Glomerular endothelial cell (primary cell): ENCODE data around the gene PLEKHM3. TPM values are rescaled to one million over a fixed set of nuclear protein-coding genes. Genes with fewer than 3 reads are reported as not detected.

Source experiments
- DNase-seq: peaks from one replicate; pipeline ENCODE4 v3.0.0-alpha.2; 2011; ENCODE audit warnings: low read depth, low spot score; ENCODE audit errors: extremely low read depth
- total RNA-seq: library from RNA; depleted of rRNA; stranded (reverse); fragments of >200 nt; gene quantifications from 2 replicates; pipeline ENCODE4 v1.2.3, GENCODE V29; 2015

Gene PLEKHM3, protein sequence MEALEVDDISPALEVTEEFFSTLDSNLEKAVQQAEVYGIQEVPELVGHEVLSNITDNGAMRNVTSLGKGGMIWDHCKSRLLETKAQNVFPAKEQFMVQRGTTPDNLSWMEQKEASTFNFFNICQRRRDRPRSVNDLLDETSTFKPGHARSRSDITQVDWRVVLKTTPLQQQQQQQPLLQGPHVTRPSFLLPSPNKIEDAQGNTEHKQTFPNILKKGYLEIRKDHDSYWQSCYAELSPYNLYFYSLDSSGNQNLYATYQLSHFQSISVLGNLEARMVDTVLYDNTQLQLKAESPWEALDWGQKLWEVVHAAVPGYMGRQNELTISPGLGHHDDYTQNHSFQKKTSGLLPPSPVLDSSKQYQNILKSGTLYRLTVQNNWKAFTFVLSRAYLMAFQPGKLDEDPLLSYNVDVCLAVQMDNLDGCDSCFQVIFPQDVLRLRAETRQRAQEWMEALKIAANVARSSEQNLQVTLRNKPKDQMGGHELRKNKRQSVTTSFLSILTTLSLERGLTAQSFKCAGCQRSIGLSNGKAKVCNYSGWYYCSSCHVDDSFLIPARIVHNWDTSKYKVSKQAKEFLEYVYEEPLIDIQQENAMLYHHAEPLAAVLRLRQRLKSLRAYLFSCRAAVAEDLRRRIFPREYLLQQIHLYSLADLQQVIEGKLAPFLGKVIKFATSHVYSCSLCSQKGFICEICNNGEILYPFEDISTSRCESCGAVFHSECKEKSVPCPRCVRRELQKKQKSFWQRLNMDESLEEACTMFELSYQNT
- 4.1 and 7.8 TPM in 2 replicates for total RNA-seq

DNA sequence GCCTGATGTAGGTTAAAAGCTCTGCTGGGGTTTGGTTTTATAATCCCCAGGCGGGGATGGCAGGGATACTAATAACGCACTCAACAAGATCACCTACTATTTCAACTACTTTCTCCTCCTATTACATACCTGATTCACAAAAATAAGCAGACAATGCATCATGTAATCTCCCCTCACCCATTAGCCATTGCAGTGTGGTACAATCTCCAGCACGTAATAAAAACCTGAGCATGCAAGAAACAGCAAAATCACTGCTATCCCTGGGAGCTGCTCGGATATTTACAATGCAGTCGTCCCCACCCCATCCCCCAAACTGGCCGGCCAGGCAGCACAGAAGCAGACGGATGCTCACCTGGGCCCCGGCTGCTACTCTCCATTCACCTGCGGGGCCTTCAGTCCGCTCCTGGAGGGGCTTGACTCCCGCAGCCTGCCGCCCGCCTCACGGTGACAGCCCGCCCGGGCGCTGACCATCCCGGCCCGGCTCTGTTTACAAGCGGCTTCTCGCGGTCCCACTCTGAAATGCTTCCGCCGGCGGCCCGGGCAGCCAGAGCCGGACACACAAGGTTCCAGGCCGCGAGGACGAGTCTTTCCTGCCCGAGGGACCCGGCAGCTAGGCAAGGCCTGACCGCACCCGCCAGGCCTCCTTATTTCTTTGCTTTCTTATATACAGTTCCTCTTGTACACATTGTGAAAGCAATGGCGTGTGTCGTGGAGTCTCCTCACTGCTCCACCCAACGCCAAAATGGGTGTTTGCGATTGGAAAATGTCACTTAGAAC lies at the start of gene PLEKHM3:
Gene PLEKHM3, minus strand, starts transcription at position 491 of the 777 bp plus-strand sequence. CDS start 23,888 bp downstream, outside the sequence.
- DNase-seq: peak; percentile 36

DNA sequence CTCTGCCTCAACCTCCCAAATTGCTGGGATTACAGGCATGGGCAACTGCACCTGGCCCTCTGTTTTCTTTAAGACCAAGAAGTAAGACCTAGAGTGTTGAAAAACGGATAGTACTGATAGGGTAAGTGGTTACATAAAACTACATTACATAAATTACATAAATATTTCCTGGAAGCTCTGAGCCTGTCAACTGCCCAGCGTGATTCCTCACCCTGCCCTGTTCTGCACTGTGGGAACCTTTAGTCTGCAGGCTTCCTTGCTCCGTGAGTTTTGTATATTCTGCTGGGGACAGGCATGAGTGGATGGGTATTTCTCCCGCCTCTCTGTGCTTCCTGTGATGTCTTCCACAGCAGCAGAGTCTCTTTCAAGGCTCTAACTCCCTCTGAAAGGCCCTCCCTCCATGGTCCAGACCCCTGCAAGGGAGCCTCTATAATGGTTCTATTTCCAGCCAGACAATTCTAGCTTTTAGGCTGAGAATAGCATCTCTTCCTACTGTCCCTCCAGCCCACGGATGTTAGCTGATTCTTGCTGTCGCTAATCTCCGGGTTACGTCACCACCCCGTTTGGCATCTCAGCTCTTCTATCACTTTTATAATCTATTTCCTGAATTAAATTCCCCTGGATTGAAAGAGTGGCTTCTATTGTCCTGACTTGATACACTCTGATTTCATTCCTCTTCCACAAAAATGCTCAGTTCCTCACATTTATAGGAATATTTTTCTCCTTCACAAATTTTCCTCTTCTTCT lies 49.5 kb upstream of the PLEKHM3 start:
- DNase-seq: no peak

DNA sequence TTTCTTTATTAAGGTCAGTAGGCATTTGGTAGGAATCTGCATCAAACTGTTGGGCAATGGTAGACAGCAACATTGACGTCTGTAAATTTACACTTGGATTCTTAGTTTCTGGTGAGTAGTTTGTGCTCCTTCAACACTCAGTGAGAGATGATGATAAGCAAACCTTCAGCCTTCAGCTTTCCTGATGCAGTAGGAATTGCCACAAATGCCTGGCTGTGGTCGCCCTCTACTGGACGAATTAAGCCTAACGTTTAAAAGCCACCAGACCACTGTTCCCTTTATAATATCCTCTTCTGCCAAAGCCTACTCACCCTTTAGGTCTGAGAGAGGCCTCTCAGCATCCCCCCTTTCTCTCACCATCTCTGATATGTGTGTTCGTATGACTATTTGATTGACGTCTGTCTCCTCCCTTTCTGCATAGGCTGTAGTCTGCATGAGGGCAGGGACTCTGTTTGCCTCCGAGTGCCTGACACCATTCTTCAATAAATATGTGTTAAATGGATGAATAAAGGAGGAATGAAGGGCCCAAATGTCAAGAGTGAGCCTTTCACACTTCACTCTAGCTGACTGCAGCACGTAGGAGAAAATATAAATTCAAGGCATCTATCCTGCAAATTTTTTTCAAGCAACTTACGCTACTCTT lies 47.0 kb upstream of the PLEKHM3 start:
- peak; percentile 47 for DNase-seq

DNA sequence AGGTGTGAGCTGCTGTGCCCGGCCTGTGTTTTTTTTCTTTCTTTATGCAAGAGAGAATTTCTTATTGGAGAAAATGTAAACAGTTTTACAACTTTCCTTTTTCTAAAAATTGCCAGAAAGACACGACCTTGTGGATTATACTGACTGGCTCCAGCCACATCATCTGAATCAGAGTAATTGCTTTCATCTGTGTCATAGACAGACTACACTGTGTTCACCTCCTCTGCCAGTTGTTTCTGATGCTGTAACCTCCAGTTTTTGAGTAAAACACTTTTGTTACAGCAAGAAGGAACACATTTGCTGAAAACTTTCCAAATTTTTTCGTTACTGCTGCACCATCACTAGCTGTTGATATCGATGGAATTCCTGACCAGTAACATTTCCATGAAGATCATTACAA lies 43.9 kb upstream of the PLEKHM3 start:
- DNase-seq: no peak

DNA sequence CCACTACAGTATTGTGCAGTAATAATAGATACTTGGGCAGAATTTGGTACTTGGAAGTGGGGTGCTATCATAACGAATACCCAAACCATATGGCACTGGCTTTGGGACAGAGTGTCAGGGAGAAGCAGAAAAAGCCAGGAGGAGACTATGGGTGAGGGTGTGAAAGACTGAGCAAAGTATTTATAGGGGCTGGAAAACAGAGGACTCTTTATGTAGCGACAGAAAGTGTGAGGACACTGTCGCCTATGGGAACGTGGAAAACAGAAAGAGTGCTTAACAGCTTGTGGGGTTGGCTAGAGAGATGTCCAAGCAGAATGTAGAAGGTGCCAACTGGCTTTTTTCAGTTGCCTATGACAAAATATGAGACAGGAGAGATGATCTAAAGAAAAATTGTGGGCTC lies 40.7 kb upstream of the PLEKHM3 start:
- DNase-seq: no peak

DNA sequence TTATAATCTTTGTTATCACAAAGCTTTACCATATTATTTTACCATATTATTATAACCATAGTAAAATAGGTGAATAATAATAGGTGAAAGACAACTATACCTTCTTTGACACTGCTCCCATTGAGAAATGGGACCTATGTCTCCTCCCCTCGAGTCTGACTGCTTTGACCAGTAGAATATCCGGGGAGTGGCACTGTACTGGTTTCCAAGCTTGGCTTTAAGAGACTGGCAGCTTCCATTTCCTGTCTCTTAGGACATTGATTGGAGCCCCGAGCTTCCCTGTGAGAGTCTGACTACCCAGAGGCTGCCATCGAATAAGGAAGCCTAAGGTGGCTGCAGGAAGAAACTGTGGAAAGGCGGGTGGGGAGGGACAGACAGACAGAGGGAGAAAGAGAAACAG lies 40.1 kb upstream of the PLEKHM3 start:
- no peak for DNase-seq

DNA sequence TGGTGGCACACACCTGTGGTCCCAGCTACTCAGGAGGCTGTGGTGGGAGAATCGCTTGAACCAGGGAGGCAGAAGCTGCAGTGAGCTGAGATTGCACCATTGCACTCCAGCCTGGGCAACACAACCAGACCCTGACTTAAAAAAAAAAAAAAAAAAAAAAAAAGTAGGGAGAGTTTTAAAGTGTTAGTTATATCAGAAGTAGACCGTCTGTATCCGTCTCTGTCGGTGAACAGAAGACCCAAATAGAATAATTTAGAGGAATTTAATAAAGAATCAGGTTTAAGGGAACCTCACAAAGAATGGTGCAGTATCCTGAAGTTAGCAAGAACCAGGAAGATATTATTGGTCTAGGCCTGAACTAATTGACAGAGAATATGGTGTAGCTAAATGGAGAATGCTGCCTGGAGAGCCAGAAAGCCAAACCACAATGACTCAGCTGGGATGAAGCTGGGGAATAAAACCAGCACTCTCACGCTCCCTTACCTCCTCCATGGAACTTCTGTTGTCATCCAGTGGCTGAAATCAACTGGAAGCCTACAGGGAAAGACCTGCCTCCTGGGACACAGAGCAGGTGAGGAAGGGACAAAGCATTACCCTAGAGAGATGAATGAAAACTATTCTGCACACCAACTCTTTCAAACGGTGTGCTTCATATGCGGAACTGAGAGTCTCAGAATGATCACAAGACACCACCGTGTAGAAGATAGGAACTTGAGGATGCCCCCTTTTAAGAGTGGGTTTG lies 39.1 kb upstream of the PLEKHM3 start:
- DNase-seq: no peak

DNA sequence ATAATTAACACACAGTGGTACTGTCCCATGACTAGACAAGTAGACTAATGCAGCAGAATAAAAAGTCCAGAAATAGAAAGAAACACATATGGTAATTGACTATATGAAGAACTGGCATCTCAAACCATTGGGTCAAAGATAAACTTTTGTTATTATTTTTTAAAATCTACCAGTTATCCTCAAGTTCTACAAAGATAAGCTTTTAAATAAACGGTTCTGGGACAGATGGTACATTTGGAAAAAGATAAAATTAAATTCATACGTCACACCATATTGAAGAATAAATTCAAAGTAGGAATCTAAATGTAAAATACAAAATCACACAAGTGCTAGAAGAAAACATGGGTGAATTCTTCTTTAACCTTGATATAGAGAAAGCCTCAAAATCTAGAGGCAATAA lies 37.6 kb upstream of the PLEKHM3 start:
- no peak for DNase-seq

DNA sequence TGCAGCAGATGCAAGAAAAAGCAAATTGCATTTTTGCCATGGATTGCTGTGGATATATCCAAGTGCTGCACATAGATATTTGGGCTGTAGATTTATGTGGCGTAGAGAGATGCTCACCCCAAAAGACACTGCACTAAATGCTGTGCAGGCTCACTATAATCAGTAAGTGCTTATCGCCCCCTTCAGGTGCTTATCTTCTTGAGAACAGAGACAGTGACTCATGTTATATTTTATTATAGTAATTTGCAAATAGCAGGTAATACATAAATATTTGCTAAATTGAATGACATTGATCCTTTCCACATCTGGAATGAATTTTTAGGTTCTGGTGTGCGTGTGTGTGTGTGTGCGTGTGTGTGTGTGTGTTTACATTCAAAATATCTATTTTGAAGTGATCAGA lies 36.8 kb upstream of the PLEKHM3 start:
- no peak for DNase-seq

DNA sequence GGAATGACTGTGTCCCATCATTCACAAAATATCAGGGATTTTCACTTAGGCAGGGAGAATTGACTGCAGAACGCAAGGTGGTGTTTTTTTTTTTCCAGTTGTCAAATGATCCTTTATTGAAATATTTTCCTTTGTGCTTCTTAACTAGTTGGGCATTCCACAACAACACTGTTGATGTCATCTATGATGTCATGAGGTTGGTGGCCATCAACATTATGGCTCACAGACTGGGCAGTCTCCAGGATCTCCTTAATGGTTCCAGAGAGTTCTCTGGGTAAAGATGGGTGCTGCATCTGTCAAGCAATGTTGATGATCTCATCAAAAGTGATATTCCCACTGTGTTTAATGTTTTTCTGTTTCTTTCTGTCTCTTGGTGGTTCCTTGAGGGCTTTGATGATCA lies 31.8 kb upstream of the PLEKHM3 start:
- no peak for DNase-seq

DNA sequence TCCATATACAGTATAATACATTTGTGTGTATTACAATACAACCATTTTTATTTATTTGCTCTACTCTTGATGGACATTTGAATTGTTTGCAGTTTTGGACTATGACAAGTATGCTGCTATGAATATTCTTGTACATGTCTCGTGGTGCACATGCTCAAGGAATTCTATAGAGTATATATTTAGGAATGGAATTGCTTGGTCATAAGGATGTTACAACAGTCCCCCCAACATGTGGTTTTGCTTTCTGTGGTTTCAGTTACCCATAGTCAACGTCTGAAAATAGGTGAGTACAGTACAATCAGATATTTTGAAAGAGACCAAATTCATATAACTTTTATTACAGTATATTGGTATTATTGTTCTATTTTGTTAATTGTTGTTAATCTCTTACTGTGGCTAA lies 24.1 kb upstream of the PLEKHM3 start:
- DNase-seq: no peak

DNA sequence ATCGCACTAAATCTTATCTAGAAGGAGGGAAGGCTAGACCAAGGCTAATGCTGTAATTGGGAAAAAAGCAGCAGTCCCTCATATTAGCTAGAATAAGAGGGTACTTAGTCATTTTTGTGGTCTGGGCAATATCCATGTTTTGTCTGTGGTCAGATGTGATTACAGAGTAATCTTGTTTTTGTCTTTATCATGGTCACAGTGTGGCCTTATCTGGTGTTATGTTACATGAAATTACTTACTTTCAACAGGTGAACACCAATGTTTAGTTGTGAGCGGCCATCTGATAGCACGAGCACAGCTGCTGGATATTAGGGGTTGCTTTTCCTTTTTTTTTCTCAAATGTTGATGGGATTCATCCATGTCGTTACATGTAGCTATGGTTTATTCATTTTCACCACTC lies 23.7 kb upstream of the PLEKHM3 start:
- DNase-seq: no peak

DNA sequence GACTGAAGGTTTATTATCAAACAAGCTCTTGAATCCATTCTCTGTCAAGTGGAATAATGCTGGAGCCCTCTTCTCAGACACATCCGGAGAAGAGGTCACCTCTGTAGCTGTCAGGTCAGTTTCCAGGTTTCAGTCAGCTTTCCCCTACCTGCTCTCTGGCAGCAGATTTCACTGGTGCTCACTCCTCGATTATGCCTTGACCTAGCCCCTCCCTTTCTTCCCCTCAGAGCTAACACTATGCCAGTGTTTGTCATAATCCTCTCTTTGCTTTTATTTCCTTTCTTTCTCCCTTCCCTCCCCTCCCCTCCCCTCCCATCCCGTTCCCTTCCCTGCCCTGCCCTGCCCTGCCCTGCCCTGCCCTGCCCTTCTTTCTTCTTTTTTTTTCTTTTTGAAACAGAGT lies 22.5 kb upstream of the PLEKHM3 start:
- no peak for DNase-seq

DNA sequence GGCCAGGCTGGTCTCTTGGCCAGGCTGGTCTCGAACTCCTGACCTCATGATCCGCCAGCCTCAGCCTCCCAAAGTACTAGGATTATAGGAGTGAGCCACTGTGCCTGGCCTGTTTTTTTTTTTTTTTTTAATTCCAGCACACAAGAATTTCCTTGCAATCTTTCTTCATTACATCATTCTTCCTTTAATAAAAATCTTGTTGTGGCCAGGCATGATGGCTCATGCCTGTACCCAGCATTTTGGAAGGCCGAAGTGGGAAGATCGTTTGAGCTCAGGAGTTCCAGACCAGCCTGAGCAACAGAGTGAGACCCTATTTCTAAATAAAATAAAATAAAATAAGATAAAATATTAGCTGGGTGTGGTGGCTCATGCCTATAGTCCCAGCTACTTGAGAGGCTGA lies 21.4 kb upstream of the PLEKHM3 start:
- no peak for DNase-seq

DNA sequence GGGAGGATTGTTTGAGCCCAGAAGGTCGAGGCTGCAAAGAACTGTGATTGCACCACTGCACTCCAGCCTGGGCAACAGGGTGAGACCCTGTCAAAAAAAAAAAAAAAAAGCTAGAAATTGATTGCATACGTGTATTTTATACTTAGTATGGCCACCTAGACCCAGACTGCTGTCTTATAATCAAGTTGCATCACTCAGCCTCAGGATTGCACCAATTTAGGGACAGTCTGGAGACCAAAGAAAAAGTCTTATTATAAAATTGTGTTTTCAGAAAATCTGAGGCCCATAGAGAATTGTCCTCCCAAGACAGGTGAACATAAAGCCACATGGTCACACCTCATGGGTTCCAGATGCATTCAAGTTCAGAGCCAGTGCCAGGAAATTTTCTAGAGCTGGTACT lies 17.1 kb upstream of the PLEKHM3 start:
- no peak for DNase-seq

DNA sequence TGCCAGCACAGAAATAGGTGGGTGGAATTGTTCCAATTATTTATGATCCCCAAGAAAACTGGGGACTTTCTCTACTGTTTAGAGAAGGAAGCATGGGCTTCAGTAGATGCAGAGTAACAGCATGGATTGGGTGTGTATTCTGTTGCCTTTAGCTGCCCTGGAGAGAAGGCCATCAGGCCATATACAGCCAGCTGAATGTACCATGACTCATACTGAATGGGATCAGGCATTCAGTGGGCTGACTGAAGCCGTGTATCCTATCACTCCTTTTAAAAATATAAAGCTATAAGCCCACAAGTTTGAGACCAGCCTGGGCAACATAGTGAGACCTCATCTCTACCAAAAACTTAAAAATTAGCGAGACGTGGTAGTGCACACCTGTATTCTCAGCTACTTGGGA lies 16.7 kb upstream of the PLEKHM3 start:
- DNase-seq: no peak

DNA sequence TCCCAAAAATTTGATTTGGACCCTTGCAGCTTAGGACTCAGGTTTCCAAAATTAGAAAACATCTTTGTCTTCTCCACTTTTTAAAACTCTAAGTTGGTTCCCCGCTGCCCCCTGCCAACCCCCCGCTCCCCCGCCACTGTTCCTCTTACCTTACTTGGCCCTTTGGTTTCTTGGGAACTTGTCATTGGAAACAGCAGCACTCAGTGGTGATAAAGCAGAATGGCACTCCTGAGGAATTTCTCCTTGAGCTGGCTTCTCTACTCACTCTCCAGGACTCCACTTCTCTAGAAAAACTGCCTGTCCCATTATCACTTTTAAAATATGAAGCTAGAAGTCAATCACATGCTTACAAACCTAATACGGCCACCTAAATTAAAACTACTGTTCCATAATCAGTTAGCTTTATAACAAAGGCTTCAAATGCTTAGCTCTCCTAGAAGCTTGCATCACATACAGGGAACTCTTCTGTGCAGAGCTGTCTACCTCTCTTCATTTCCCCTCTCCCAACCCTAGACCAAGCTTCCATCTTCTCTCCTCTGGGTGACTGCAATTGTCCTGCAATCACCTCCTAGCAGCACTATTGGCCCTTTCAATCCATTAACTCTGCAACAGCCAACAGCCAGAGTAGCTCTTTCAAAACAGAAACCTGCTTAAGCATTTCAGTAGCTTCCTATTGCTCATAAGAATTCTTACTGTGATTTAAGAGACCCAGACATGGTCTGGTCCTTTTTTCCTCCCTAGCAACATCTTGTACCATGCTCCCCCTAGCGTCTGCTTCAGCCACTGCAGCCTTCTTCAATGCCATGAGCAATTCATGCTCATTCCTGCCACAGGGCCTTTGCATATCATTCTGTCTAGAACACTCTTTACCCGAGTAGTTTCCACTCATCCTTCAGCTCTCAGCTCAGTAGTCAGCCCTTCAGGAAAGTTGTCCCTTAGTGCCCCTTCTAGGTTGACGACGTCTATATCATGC lies 15.2 kb upstream of the PLEKHM3 start:
- peak; percentile 50 for DNase-seq

DNA sequence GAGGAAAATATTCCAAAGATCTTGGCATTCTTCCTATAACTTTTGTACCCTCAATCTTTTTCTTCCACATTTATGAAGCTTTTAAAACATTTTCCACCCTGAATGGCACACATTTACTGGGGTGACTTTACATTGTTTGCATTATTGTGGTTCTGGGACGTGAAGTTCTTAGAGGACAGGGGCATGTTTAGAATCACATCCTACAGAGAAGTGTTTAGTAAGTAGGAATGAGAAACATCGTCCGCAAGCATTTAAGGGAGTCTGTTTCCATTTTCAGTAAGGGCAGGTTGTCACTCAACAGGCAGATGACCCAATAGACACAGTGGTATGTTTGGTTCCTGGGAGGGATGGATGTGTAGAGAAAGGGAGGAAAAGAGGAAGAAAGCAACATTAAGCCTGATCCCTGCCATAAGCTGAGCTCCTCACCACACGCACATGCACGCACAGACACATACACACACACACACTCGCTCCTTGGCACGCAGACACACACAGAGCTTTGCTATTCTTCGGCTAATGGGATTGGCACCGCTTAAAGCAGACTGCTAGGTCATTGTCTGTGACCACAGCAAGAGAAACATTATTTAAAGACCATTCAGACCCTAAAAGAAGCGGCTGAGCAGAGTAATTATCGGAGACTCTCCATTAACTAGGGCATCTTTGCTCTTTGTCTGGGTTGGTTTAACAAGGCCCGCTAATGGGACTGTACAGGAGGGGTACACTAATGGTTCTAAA lies 14.2 kb upstream of the PLEKHM3 start:
- no peak for DNase-seq
